HG02642 (cell line): ENCODE data around the gene PYDC1.
A peak's percentile ranks its signal among the peaks of the same experiment; 100 is the strongest.
"Not testable (repeated sequence)": the region's sequence is repeated elsewhere in the genome, so short reads cannot be mapped to it uniquely, and the experiment has no call there.

ENCODE experiments used
- ATAC-seq: cut with Tn5 transposase; IDR thresholded peaks from one replicate; pipeline ENCODE4 v1.9.1; 2021; ENCODE audit warnings: mild to moderate bottlenecking; ENCODE audit not compliant: unreplicated experiment, poor library complexity

Gene PYDC1

GRCh38 chr16:31216422-31217135, at the start of gene PYDC1:
TSS of gene PYDC1 (minus strand) at chr16:31217135. CDS start at chr16:31217028, 107 bp downstream.
- ATAC-seq: no peak

- peak; percentile 93 for ATAC-seq
These were observed 48.7 kb upstream of the PYDC1 start for GRCh38 chr16:31265329-31266245.

GRCh38 chr16:31262084-31262483, 45.1 kb upstream of the PYDC1 start:
- no peak for ATAC-seq

GRCh38 chr16:31260136-31260931, 43.4 kb upstream of the PYDC1 start:
- no peak for ATAC-seq

GRCh38 chr16:31258366-31258765, 41.4 kb upstream of the PYDC1 start:
- no peak for ATAC-seq

- no peak for ATAC-seq
These were observed 39.5 kb upstream of the PYDC1 start for GRCh38 chr16:31256466-31256865.

GRCh38 chr16:31253642-31254045, 36.7 kb upstream of the PYDC1 start:
- ATAC-seq: no peak

GRCh38 chr16:31251435-31251834, 34.5 kb upstream of the PYDC1 start:
- ATAC-seq: no peak

GRCh38 chr16:31250782-31251384, 33.9 kb upstream of the PYDC1 start:
- ATAC-seq: no peak

GRCh38 chr16:31248344-31248743, 31.4 kb upstream of the PYDC1 start:
- ATAC-seq: no peak

GRCh38 chr16:31246296-31246695, 29.4 kb upstream of the PYDC1 start:
- ATAC-seq: no peak

GRCh38 chr16:31245598-31245997, 28.7 kb upstream of the PYDC1 start:
- not testable (repeated sequence) for ATAC-seq

- ATAC-seq: no peak
These were observed 27.1 kb upstream of the PYDC1 start for GRCh38 chr16:31243734-31244670.

- ATAC-seq: no peak
These were observed 25.3 kb upstream of the PYDC1 start for GRCh38 chr16:31242206-31242605.

- ATAC-seq: no peak
These were observed 21.1 kb upstream of the PYDC1 start for GRCh38 chr16:31238041-31238440.

GRCh38 chr16:31229501-31229900, 12.6 kb upstream of the PYDC1 start:
- no peak for ATAC-seq

GRCh38 chr16:31228206-31228605, 11.3 kb upstream of the PYDC1 start:
- no peak for ATAC-seq

- ATAC-seq: no peak
These were observed 8.3 kb upstream of the PYDC1 start for GRCh38 chr16:31225193-31225592.
